HCT116 (cell line): ENCODE results near the gene MDFI. TPM values are rescaled to one million over a fixed set of nuclear protein-coding genes. Genes with fewer than 3 reads are reported as not detected.

Experiments
- ATAC-seq: fragments of 200-7000 bp; cut with Tn5 transposase; 2 replicates; pipeline ENCODE4 v1.9.1; 2020; ENCODE audit warnings: mild to moderate bottlenecking, moderate library complexity
- BruUV-seq: library from RNA; stranded (reverse); fragments of 400-500 nt; replicated peaks from 2 replicates; lab custom pipeline; 2021; lab: Mats Ljungman, UMichigan
- CTCF ChIA-PET: fragments of 300-600 bp; sonication (Branson Sonifier 250); formaldehyde crosslinking; loops from one replicate; lab custom pipeline; 2021; ENCODE audit warnings: antibody characterized with exemption; lab: Charles Lee
- POLR2A ChIA-PET: fragments of 300-600, 350-600 bp; sonication (Branson Sonifier 250); formaldehyde crosslinking; loops from one replicate; lab custom pipeline; 2021; ENCODE audit warnings: antibody characterized with exemption; lab: Charles Lee
- RAD21 ChIA-PET, 2 experiments: fragments of 300-600 bp; sonication (Branson Sonifier 250); formaldehyde crosslinking; loops; one replicate each; lab custom pipeline; 2023; ENCODE audit warnings: low total read pairs in 2 of 2; ENCODE audit not compliant: uncharacterized antibody in 2 of 2, unreplicated experiment in 2 of 2, low non-redundant PET in 1 of 2; lab: Charles Lee
- DNase-seq: peaks from one replicate; pipeline ENCODE4 v3.0.0-alpha.2; 2010; ENCODE audit warnings: low read depth, low spot score
- H2AFZ ChIP-seq: fragments of 200-600 bp; shearing (Covaris generic), sonication (generic); 2 replicates; pipeline ENCODE4 v1.6.1; 2017; ENCODE audit warnings: low read depth, mixed run types, mixed read lengths, antibody characterized with exemption, low read length; ENCODE audit not compliant: poor library complexity, severe bottlenecking
- H3K27ac ChIP-seq: 2 replicates; pipeline ENCODE4 v1.5.1; 2012; ENCODE audit warnings: low read depth, low read length
- H3K27me3 ChIP-seq: fragments of 200-600 bp; sonication (generic); 2 replicates; pipeline ENCODE4 v1.6.1; 2016; ENCODE audit warnings: mixed run types, low read length, mixed read lengths; ENCODE audit not compliant: insufficient read depth
- H3K36me3 ChIP-seq, 2 experiments: fragments of 200-500 bp in 1 of 2; fragments of 200-600 bp in 1 of 2; sonication (Bioruptor generic) in 1 of 2; sonication (generic) in 1 of 2; 2 replicates each; pipeline versions ENCODE4 v1.5.1 to v1.6.1; 2014 to 2016; ENCODE audit warnings: low read length in 2 of 2, inconsistent platforms in 1 of 2, mixed read lengths in 1 of 2, mixed run types in 1 of 2; ENCODE audit not compliant: insufficient read depth in 2 of 2, control insufficient read depth in 1 of 2
- H3K4me1 ChIP-seq, 2 experiments: fragments of 200-600 bp in 1 of 2; sonication (generic) in 1 of 2; 2 replicates each; pipeline versions ENCODE4 v1.5.1 to v1.6.1; 2012 to 2017; ENCODE audit warnings: low read length in 2 of 2, inconsistent platforms in 1 of 2, mild to moderate bottlenecking in 1 of 2, mixed read lengths in 1 of 2, mixed run types in 1 of 2, moderate library complexity in 1 of 2; ENCODE audit not compliant: insufficient read depth in 2 of 2, control insufficient read depth in 1 of 2
- H3K4me2 ChIP-seq: fragments of 200-600 bp; sonication (generic); 2 replicates; pipeline ENCODE4 v1.6.1; 2017; ENCODE audit warnings: mixed run types, low read length, mixed read lengths
- H3K4me3 ChIP-seq, 2 experiments: fragments of 200-600 bp in 1 of 2; sonication (generic) in 1 of 2; replicated peaks in 1 of 2; 2 replicates each; pipeline ENCODE4 v1.5.1; 2011 to 2016; ENCODE audit warnings: low read length in 2 of 2, control low read depth in 1 of 2, low read depth in 1 of 2, mild to moderate bottlenecking in 1 of 2, mixed read lengths in 1 of 2, mixed run types in 1 of 2
- H3K79me2 ChIP-seq: fragments of 200-600 bp; sonication (generic); 2 replicates; pipeline ENCODE4 v1.6.1; 2017; ENCODE audit warnings: mild to moderate bottlenecking, mixed run types, low read length, moderate library complexity, mixed read lengths; ENCODE audit not compliant: insufficient read depth
- H3K9ac ChIP-seq: fragments of 200-600 bp; sonication (generic); 2 replicates; pipeline ENCODE4 v1.6.1; 2016; ENCODE audit warnings: low read length, mixed read lengths
- H3K9me2 ChIP-seq: fragments of 200-600 bp; sonication (generic), shearing (Covaris generic); 2 replicates; pipeline ENCODE4 v1.6.1; 2017; ENCODE audit warnings: mixed run types, mild to moderate bottlenecking, moderate library complexity; ENCODE audit not compliant: insufficient read depth
- H3K9me3 ChIP-seq, 2 experiments: fragments of 200-500 bp in 1 of 2; fragments of 200-600 bp in 1 of 2; sonication (Bioruptor generic) in 1 of 2; sonication (generic) in 1 of 2; 2 replicates each; pipeline ENCODE4 v1.6.1; 2014 to 2017; ENCODE audit warnings: low read length in 2 of 2, mixed read lengths in 2 of 2, inconsistent platforms in 1 of 2, low read depth in 1 of 2, mild to moderate bottlenecking in 1 of 2, mixed run types in 1 of 2, moderate library complexity in 1 of 2; ENCODE audit not compliant: control insufficient read depth in 1 of 2, insufficient read depth in 1 of 2
- H4K20me1 ChIP-seq: fragments of 200-600 bp; sonication (generic), shearing (Covaris generic); 2 replicates; pipeline ENCODE4 v1.6.1; 2017; ENCODE audit warnings: mixed run types, mild to moderate bottlenecking, moderate library complexity; ENCODE audit not compliant: insufficient read depth
- CBX3 ChIP-seq: IDR thresholded peaks from 2 replicates; pipeline ENCODE4 v1.6.1; 2012; ENCODE audit warnings: low read depth
- CEBPB ChIP-seq: IDR thresholded peaks from 2 replicates; pipeline ENCODE4 v1.6.1; 2012; ENCODE audit warnings: low read depth
- CTCF ChIP-seq, 3 experiments: fragments of 200-600 bp in 1 of 3; sonication (generic) in 1 of 3; IDR thresholded peaks in 2 of 3; conservative IDR thresholded peaks in 1 of 3; 2 replicates each; pipeline ENCODE4 v1.5.1; 2012 to 2017; ENCODE audit warnings: low read depth in 2 of 3, low read length in 2 of 3, antibody characterized with exemption in 1 of 3, borderline replicate concordance in 1 of 3, control low read depth in 1 of 3, mild to moderate bottlenecking in 1 of 3, mixed read lengths in 1 of 3, mixed run types in 1 of 3, moderate library complexity in 1 of 3; ENCODE audit not compliant: insufficient read depth in 1 of 3
- ELF1 ChIP-seq: IDR thresholded peaks from 2 replicates; pipeline ENCODE4 v1.6.1; 2012; ENCODE audit warnings: low read depth, borderline replicate concordance
- EZH2 ChIP-seq: fragments of 200-600 bp; sonication (generic); IDR thresholded peaks from 2 replicates; pipeline ENCODE4 v1.6.1; 2017; ENCODE audit warnings: antibody characterized with exemption, mixed run types
- FOSL1 ChIP-seq: IDR thresholded peaks from 2 replicates; pipeline ENCODE4 v1.6.1; 2012; ENCODE audit warnings: low read depth
- JUND ChIP-seq: IDR thresholded peaks from 2 replicates; pipeline ENCODE4 v1.6.1; 2012
- MAX ChIP-seq: IDR thresholded peaks from 2 replicates; pipeline ENCODE4 v1.6.1; 2012
- RAD21 ChIP-seq: IDR thresholded peaks from 2 replicates; pipeline ENCODE4 v1.6.1; 2012; ENCODE audit warnings: low read depth, mild to moderate bottlenecking
- REST ChIP-seq: IDR thresholded peaks from 2 replicates; pipeline ENCODE4 v1.6.1; 2012; ENCODE audit warnings: low read depth
- SIN3A ChIP-seq: IDR thresholded peaks from 2 replicates; pipeline ENCODE4 v1.6.1; 2012; ENCODE audit warnings: low read depth
- SRF ChIP-seq: IDR thresholded peaks from 2 replicates; pipeline ENCODE4 v1.6.1; 2012; ENCODE audit warnings: low read depth
- TCF7L2 ChIP-seq: IDR thresholded peaks from 2 replicates; pipeline ENCODE4 v1.7.0; 2011; ENCODE audit warnings: borderline replicate concordance, inconsistent platforms; ENCODE audit not compliant: insufficient read depth, insufficient read length; ENCODE audit errors: extremely low read depth
- ZBTB33 ChIP-seq: IDR thresholded peaks from 2 replicates; pipeline ENCODE4 v1.6.1; 2011; ENCODE audit warnings: mild to moderate bottlenecking, low read length, moderate library complexity; ENCODE audit not compliant: insufficient replicate concordance; ENCODE audit errors: extremely low read depth
- ZFX ChIP-seq: fragments of 450-650 bp; IDR thresholded peaks from 2 replicates; pipeline ENCODE4 v1.6.1; 2017
- intact Hi-C: fragments of 100-400 bp; cut with micrococcal nuclease; formaldehyde crosslinking; loops from 2 replicates; pipeline ENCODE4 v1.10.0; 2022
- total RNA-seq: library from RNA; stranded (reverse); gene quantifications from one replicate; pipeline ENCODE4 v1.2.1, GENCODE V29; 2021; ENCODE audit not compliant: unreplicated experiment

MDFI gene
- total RNA-seq, 1 experiment from 2014 or later = 35.5 TPM

- intact Hi-C loops = no loop called here
- H3K27ac ChIP-seq = no peak overlapping the region
- BruUV-seq = no TSS peak
- no peaks in the 10 kb centered on the region for H3K4me1 ChIP-seq
- no peak overlapping the region for H2AFZ ChIP-seq
- no peak overlapping the region for H3K4me2 ChIP-seq
- H3K9me2 ChIP-seq = no peaks in the 10 kb centered on the region
- TF ChIP-seq SIN3A (no peak), RAD21 (no peak), CBX3 (no peak), EZH2 (no peak), MAX (no peak), TCF7L2 (no peak), FOSL1 (no peak), ZFX (no peak), REST (no peak), CTCF (IDR thresholded peaks at IDR 0.05 in 2 of 3, conservative IDR thresholded peaks at IDR 0.05 in 1 of 3; ENCODE audit: borderline replicate concordance in 1 of 3, insufficient read depth in 1 of 3, low read depth in 2 of 3, low read length in 2 of 3) (no peak), CEBPB (no peak), ZBTB33 (no peak), ELF1 (no peak), SRF (no peak), JUND (no peak)
- no peak for DNase-seq
- no peak overlapping the region for H3K9ac ChIP-seq
- ChIA-PET POLR2A (no interaction called here), CTCF (no interaction called here), RAD21 (no interaction called here)
- no peaks in the 10 kb centered on the region for H4K20me1 ChIP-seq
- H3K9me3 ChIP-seq = no peaks in the 10 kb centered on the region
- ATAC-seq = no peak
- no peak overlapping the region for H3K4me3 ChIP-seq
- H3K36me3 ChIP-seq = no peaks in the 10 kb centered on the region
- peaks cover 3% of the 10 kb centered on the region; the same call in 1 of the 2 replicates for H3K27me3 ChIP-seq
- no peaks in the 10 kb centered on the region for H3K79me2 ChIP-seq
These were observed 33.1 kb downstream of the MDFI start for GRCh38 chr6:41671376-41671775.
